Astrocyte of the spinal cord (primary cell): ENCODE results near the gene LRRC18.

ENCODE experiments used
- DNase-seq: peaks from one replicate; pipeline ENCODE4 v3.0.0; 2011; ENCODE audit warnings: low read depth, low spot score
- H3K4me3 ChIP-seq: 2 replicates; pipeline ENCODE4 v1.5.1; 2011; ENCODE audit warnings: low read depth, mild to moderate bottlenecking, low read length, moderate library complexity
- in situ Hi-C: cut with HindIII; loops from 2 replicates; pipeline ENCODE4 v1.10.0; 2017; ENCODE audit warnings: low sequenced_read_pairs
- TF ChIP-seq, protein P1 (sequence below): IDR thresholded peaks from 2 replicates; pipeline ENCODE4 v1.5.1; 2012; ENCODE audit warnings: low read depth, mild to moderate bottlenecking, low read length, inconsistent platforms

The LRRC18 gene

DNA sequence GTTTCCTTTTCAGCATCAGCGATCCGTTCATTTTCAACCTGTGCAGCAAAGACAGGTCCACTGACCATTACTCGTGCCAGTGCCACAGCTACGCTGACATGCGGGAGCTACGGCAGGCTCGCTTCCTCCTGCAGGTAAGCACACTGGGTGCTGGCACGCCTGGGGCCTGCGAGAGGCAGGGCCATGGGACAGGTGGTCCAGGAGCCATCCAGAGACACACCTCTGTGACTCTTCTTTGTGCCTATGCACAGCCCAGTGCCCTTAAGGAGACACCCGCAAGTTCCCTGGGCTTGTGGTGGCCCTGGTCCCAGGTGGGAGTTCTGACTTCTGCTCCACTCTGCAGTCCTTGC, 42.2 kb downstream of the LRRC18 start:
- in situ Hi-C loops, result no loop called here
- TF ChIP-seq, protein P1, sequence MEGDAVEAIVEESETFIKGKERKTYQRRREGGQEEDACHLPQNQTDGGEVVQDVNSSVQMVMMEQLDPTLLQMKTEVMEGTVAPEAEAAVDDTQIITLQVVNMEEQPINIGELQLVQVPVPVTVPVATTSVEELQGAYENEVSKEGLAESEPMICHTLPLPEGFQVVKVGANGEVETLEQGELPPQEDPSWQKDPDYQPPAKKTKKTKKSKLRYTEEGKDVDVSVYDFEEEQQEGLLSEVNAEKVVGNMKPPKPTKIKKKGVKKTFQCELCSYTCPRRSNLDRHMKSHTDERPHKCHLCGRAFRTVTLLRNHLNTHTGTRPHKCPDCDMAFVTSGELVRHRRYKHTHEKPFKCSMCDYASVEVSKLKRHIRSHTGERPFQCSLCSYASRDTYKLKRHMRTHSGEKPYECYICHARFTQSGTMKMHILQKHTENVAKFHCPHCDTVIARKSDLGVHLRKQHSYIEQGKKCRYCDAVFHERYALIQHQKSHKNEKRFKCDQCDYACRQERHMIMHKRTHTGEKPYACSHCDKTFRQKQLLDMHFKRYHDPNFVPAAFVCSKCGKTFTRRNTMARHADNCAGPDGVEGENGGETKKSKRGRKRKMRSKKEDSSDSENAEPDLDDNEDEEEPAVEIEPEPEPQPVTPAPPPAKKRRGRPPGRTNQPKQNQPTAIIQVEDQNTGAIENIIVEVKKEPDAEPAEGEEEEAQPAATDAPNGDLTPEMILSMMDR, result no peak
- DNase-seq, result no peak
- H3K4me3 ChIP-seq, result no peak overlapping the region

DNA sequence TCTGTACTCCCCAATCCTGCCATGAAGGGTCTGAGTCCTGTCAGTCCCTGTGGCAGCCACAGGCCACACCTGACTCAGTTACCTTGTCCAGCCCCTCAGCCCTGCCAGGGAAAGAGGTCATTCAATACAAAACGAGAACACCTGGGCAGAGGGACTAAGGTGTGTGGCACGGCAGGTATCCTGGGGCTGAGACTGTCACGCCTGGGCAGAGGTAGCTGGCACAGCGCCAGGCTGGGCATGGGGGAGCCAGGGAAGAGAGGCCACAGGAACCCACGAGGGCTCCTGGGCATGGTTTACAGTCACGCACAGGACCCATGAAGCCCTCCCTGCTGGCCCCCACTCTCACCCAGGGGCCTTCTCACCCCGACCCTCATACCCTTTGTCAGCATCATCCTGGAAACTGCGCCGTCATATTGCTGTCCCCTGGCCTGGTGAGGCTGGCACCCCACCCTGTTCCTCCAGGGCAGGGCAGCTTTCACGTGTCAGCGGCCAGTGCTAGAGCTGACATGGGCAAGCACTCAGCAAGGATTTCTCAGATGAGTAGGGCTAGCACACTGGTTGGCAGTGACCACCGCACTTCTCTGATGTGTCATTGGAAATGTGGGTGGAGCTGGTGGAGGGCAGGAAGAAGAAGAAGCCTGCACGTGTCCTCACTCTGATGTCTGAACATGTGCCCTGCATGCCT, 42.7 kb downstream of the LRRC18 start:
- H3K4me3 ChIP-seq, result no peak overlapping the region
- in situ Hi-C loops, result no loop called here
- TF ChIP-seq, protein P1, result no peak
- no peak for DNase-seq

DNA sequence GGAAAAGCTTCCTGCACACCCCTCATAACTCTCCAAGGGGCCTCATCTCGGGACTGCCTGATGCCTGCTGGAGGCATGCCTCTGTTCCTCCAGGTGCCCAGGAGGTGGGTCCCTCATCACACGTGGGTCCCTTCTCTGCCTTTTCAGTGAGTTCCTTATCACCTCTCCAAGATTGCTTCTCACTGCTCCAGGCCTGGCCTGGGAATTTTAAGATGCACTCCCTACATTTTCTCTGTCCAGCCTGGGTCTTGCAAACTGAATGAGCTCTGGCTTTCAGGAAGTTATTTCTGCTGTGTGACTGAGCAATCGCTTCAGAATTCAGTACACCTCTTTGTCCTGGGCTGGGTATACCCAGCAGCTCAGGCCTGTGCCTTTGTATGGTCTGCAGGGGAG, 43.8 kb downstream of the LRRC18 start:
- TF ChIP-seq, protein P1, result no peak
- in situ Hi-C loops, result no loop called here
- no peak for DNase-seq
- H3K4me3 ChIP-seq, result no peak overlapping the region

DNA sequence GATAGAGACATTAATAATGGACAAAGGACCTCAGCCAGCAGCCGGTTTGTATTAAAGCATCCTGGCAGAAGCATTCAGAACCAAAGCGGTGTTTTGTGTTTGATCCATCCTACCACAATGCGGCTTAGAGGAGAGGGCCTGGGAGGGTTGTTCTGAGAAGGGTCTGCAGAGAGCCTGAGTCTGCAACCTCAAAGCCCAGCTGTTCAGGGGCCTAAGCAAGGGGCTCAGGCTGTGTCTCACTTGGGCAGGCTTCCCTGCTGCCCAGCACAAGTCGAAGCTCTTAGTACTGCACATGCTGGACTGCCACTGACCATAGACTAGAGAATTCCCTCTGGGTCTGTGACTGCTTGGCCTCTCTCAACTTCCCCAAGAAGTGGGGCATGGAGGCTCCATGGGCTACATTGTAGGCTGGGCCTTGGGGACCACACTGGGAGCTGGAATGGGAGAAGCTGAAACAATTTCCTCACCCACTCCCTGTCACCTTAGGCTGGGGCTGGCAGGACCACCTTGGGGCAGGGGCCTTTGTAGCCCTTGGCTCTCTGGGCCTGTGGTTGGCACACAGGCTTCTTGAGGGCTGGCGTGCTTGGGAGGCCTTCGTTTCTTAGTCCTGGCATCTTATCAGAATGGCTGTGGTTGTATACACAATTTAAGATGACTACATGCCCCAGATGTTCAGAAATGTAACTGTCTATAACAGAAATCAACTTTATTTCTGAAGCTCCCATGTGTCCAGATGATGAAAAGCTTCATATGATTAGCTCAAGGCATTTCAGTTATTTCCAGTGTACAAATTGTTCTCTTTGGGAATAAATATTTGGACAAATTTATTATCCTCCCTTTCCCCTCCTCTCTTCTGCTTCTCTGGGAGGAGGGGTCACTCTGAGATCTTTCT, 44.5 kb downstream of the LRRC18 start:
- DNase-seq, result no peak
- H3K4me3 ChIP-seq, result no peak overlapping the region
- in situ Hi-C loops, result no loop called here
- TF ChIP-seq, protein P1, result no peak

DNA sequence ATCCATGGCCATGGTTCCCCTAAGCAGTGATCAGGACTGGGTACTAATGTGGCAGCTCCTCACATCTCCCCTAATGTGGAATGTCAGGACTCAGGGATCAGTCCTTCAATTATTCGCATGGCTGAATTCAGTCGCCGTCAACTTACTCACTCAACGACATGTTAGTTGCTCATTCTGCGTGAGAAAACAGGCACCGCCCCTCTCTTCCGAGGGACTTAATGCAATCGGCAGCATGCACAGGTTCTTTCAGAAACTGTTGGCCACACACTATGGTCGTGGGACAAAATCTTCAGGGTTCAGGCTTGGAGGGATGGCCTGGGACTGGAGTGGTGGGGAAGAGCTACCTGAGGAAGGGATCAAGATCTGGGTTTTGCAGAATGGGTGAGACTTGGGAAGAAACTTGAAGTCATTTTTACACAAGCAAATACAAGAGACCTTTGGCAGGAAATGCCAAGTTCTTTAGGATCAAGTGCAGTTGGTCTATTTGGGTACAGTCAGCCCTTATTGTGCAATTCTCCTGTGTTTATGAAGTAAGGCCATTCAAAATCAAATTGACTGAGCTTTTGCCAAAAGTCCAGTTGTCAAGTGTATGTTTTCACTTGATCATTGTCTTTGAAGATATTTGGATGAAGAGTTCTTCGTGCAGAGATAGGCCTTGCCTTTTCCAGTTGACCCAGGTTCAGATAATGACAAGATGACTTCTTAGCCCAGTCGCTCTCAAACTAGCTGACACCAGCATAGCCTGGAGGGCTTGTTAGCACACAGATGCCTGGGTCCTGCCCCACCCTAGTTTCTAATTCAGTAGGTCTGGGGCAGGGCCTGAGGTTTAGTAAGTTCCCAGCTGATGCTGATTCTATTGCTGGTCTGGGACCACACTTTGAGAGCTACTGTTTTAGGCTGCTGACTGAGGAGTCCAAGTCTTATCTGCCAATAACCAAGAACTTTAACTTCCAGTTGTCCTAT, 48.5 kb downstream of the LRRC18 start:
- TF ChIP-seq, protein P1, result no peak
- no peak for DNase-seq
- in situ Hi-C loops, result no loop called here
- H3K4me3 ChIP-seq, result no peak overlapping the region

DNA sequence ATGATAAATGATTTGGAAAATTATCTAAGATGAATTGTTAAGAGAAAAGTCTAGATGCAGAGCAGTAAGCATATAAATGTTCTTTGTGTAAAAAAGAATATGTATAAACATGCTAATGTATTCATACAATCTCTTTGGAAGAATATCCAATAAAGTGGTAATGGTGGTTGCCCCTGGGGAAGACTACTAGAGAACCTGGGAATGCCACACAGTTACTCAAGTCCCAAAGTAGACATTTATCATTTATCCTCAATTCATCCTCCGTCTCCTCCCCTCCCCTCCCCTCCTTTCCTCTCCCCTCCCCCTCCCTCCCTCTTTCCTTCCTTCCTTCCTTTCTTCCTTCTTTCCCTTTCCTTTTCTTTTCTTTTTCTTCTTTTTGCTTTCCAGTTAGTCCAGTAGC, 51.7 kb downstream of the LRRC18 start:
- in situ Hi-C loops, result no loop called here
- TF ChIP-seq, protein P1, result no peak
- no peak overlapping the region for H3K4me3 ChIP-seq
- no peak for DNase-seq
